ENCODE measurements around the gene COLGALT1. TPM values are rescaled to one million over a fixed set of nuclear protein-coding genes. Genes with fewer than 3 reads are reported as not detected.

COLGALT1 gene
- total and polyA plus RNA-seq, 10 of the 15 experiments (the other 5 are each of a cell fraction or from before 2014, with no cell fraction given), result 1.2 to 78.8 (median 29.8) TPM

DNA sequence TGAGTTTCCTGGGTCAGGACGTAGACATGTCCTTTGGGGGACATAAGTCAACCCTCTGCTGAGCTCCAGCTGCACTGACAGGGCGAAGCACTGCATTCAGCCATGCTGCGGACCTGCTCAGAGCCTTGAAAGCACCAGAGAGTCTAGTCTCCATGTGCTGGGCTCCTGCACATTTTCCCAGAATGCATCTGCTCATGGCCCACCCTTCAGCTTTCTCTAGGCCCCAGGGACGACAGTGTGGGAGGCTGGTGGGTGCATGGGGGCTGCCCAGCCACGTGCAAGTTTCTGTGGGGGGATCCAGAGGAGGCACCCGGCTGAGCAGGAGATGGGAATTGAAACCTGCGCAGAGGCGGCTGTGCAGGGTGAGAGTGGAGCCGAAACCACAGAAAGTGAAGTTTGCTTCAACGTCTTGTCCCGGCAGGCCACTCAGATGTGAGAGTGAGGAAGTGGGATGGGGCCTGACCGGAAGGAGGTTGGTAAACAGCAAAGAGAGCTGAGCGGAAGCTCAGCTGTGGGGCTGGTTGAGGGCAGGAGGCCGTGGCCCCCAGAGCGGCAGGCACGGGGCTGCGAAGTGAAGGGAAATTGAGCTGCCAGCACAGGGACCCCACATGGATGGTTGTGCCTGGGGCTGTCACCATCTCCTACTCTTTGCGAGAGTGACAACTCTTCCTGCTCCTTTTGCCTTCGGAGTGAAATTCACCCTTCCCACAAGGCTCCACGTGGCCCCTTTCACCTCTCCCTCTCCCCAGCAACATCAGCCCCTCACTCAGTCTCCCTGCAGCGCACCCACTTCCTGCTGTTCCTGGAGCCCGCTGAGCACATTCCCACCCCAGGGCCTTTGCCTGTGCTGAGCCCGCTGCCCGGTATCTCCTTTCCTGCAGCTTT, 32.2 kb upstream of the COLGALT1 start (continued):
- TF ChIP-seq GATAD2B (conservative IDR thresholded peaks at IDR 0.05; ENCODE audit: low read depth) (peak; percentile 96), NBN (IDR thresholded peaks at IDR 0.05) (peak; percentile 93), POLR2AphosphoS5 (IDR thresholded peaks at IDR 0.05; ENCODE audit: low read length) (peak; percentile 66; the same call in 1 of the 2 replicates), BHLHE40 (IDR thresholded peaks at IDR 0.05; ENCODE audit: borderline replicate concordance in 1 of 2, low read depth in 2 of 2, low read length in 1 of 2) (peak; percentile 99), IKZF1 (conservative IDR thresholded peaks at IDR 0.05) (peak; percentile 99), ZZZ3 (IDR thresholded peaks at IDR 0.05; ENCODE audit: control insufficient read depth, insufficient read length, low read depth) (no peak), NFIC (IDR thresholded peaks at IDR 0.05; ENCODE audit: low read depth, low read length) (peak; percentile 93), NR2C1 (IDR thresholded peaks at IDR 0.05) (no peak), ZBED1 (IDR thresholded peaks at IDR 0.05; ENCODE audit: borderline replicate concordance) (peak; percentile 86; the same call in 1 of the 2 replicates), TCF3 (IDR thresholded peaks at IDR 0.05; ENCODE audit: borderline replicate concordance, insufficient read depth, low read depth, low read length) (peak; percentile 48; the same call in 1 of the 2 replicates), EZH2 (IDR thresholded peaks at IDR 0.05; ENCODE audit: borderline replicate concordance, control insufficient read depth, low read depth, low read length) (no peak), EGR1 (IDR thresholded peaks at IDR 0.05; ENCODE audit: borderline replicate concordance in 1 of 2, low read depth in 2 of 2, low read length in 2 of 2) (peak in 1 of 2 experiments; percentile 93; a peak in 2 of 3 replicates), ATF7 (IDR thresholded peaks at IDR 0.05; ENCODE audit: low read depth) (peak; percentile 89), DPF2 (IDR thresholded peaks at IDR 0.05) (peak; percentile 96), TARDBP (IDR thresholded peaks at IDR 0.05; ENCODE audit: borderline replicate concordance) (peak; percentile 71; the same call in 1 of the 2 replicates), SMAD1 (IDR thresholded peaks at IDR 0.05; ENCODE audit: low read depth, partially characterized antibody) (no peak), CEBPB (IDR thresholded peaks at IDR 0.05; ENCODE audit: borderline replicate concordance in 1 of 2, low read depth in 2 of 2, low read length in 2 of 2) (no peak), CREB1 (IDR thresholded peaks at IDR 0.05; ENCODE audit: low read depth) (peak; percentile 84)
- TF ChIP-seq, protein P1, sequence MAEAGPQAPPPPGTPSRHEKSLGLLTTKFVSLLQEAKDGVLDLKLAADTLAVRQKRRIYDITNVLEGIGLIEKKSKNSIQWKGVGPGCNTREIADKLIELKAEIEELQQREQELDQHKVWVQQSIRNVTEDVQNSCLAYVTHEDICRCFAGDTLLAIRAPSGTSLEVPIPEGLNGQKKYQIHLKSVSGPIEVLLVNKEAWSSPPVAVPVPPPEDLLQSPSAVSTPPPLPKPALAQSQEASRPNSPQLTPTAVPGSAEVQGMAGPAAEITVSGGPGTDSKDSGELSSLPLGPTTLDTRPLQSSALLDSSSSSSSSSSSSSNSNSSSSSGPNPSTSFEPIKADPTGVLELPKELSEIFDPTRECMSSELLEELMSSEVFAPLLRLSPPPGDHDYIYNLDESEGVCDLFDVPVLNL (IDR thresholded peaks at IDR 0.05; ENCODE audit: low read depth, low read length), result no peak
- TF ChIP-seq, protein P2, sequence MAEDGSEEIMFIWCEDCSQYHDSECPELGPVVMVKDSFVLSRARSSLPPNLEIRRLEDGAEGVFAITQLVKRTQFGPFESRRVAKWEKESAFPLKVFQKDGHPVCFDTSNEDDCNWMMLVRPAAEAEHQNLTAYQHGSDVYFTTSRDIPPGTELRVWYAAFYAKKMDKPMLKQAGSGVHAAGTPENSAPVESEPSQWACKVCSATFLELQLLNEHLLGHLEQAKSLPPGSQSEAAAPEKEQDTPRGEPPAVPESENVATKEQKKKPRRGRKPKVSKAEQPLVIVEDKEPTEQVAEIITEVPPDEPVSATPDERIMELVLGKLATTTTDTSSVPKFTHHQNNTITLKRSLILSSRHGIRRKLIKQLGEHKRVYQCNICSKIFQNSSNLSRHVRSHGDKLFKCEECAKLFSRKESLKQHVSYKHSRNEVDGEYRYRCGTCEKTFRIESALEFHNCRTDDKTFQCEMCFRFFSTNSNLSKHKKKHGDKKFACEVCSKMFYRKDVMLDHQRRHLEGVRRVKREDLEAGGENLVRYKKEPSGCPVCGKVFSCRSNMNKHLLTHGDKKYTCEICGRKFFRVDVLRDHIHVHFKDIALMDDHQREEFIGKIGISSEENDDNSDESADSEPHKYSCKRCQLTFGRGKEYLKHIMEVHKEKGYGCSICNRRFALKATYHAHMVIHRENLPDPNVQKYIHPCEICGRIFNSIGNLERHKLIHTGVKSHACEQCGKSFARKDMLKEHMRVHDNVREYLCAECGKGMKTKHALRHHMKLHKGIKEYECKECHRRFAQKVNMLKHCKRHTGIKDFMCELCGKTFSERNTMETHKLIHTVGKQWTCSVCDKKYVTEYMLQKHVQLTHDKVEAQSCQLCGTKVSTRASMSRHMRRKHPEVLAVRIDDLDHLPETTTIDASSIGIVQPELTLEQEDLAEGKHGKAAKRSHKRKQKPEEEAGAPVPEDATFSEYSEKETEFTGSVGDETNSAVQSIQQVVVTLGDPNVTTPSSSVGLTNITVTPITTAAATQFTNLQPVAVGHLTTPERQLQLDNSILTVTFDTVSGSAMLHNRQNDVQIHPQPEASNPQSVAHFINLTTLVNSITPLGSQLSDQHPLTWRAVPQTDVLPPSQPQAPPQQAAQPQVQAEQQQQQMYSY (CRISPR knock-in tag; IDR thresholded peaks at IDR 0.05), result no peak
- TF ChIP-seq, protein P3, sequence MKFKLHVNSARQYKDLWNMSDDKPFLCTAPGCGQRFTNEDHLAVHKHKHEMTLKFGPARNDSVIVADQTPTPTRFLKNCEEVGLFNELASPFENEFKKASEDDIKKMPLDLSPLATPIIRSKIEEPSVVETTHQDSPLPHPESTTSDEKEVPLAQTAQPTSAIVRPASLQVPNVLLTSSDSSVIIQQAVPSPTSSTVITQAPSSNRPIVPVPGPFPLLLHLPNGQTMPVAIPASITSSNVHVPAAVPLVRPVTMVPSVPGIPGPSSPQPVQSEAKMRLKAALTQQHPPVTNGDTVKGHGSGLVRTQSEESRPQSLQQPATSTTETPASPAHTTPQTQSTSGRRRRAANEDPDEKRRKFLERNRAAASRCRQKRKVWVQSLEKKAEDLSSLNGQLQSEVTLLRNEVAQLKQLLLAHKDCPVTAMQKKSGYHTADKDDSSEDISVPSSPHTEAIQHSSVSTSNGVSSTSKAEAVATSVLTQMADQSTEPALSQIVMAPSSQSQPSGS (IDR thresholded peaks at IDR 0.05; ENCODE audit: low read length), result peak; percentile 77; the same call in 1 of the 2 replicates
- TF ChIP-seq, protein P4, sequence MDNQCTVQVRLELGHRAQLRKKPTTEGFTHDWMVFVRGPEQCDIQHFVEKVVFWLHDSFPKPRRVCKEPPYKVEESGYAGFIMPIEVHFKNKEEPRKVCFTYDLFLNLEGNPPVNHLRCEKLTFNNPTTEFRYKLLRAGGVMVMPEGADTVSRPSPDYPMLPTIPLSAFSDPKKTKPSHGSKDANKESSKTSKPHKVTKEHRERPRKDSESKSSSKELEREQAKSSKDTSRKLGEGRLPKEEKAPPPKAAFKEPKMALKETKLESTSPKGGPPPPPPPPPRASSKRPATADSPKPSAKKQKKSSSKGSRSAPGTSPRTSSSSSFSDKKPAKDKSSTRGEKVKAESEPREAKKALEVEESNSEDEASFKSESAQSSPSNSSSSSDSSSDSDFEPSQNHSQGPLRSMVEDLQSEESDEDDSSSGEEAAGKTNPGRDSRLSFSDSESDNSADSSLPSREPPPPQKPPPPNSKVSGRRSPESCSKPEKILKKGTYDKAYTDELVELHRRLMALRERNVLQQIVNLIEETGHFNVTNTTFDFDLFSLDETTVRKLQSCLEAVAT (IDR thresholded peaks at IDR 0.05), result peak; percentile 80

Data from GM12878 (cell line).